ENCODE data around the gene KRT76.

Gene KRT76

DNA sequence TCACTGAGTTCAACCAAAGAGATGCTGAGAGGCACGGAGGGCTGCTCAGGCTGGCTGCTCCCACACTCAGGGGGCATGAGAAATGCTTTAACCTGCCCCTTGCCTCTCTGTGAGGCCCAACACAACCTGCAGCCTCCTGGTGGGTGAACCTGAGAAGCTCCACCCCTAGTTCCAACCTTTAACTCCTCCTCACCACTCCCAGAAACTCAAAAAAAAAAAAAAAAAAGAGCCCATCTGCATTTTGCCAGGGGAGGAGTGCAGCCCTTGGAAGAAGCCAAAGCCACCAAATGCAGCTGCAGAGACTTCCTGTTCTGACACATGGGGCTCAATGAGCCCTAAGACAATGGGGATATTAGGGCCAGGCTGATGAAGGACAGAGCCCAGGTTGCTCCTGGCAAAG is 27.9 kb upstream of the KRT76 start:
- POLR2A ChIA-PET = no interaction called here
- TF ChIP-seq CTCF (IDR thresholded peaks at IDR 0.05; ENCODE audit: control extremely low read depth, extremely low read depth, low read depth, missing control alignments) = no peak
- no peak for DNase-seq (ENCODE audit: extremely low spot score)
- CTCF ChIA-PET = no interaction called here

GRCh38 chr12:52802442-52802841 is 25.3 kb upstream of the KRT76 start:
- ChIA-PET POLR2A (no interaction called here), CTCF (no interaction called here)
- TF ChIP-seq CTCF (IDR thresholded peaks at IDR 0.05; ENCODE audit: control extremely low read depth, extremely low read depth, low read depth, missing control alignments) = no peak
- DNase-seq (ENCODE audit: extremely low spot score) = no peak

DNA sequence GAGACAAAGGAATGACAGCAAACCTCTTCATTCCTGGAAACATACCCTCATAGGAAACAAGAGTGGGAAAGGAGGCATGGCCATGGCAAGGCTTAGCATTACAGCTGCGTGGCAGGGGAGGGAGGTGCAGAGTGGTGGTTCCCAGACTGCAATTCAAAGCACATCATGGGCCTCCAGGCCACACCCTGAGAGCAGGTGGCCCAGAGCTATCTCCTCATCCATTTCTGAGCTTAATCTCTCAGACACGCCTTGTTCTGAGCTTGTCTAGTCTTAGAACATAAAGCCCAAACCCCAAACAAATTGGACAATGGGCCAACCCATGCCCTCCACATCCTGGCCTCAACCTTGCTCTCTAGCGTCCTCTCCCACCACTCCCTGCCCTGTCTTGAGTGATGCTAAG is 24.6 kb upstream of the KRT76 start:
- ChIA-PET POLR2A (no interaction called here), CTCF (no interaction called here)
- TF ChIP-seq CTCF (IDR thresholded peaks at IDR 0.05; ENCODE audit: control extremely low read depth, extremely low read depth, low read depth, missing control alignments) = no peak
- DNase-seq (ENCODE audit: extremely low spot score) = no peak

- TF ChIP-seq CTCF (IDR thresholded peaks at IDR 0.05; ENCODE audit: control extremely low read depth, extremely low read depth, low read depth, missing control alignments) = no peak
- no peak for DNase-seq (ENCODE audit: extremely low spot score)
- ChIA-PET POLR2A (no interaction called here), CTCF (no interaction called here)
These were observed 23.2 kb upstream of the KRT76 start for GRCh38 chr12:52800259-52800917.

GRCh38 chr12:52799505-52800211 is 22.5 kb upstream of the KRT76 start:
- ChIA-PET CTCF (no interaction called here), POLR2A (no interaction called here)
- DNase-seq (ENCODE audit: extremely low spot score) = no peak
- no peak for TF ChIP-seq CTCF (IDR thresholded peaks at IDR 0.05; ENCODE audit: control extremely low read depth, extremely low read depth, low read depth, missing control alignments)

GRCh38 chr12:52798671-52799504 is 21.7 kb upstream of the KRT76 start:
- no peak for TF ChIP-seq CTCF (IDR thresholded peaks at IDR 0.05; ENCODE audit: control extremely low read depth, extremely low read depth, low read depth, missing control alignments)

More at GRCh38 chr12:52798671-52799504, 21.7 kb upstream of the KRT76 start:
- DNase-seq (ENCODE audit: extremely low spot score) = no peak
- CTCF ChIA-PET = interaction anchor here (0.7 kb wide), 1 partner anchor 19 kb away, joined by 3 read pairs; no protein-coding TSS in a partner anchor
- POLR2A ChIA-PET = no interaction called here
